Stimulated activated CD4-positive, alpha-beta T cell treated with anti-CD3 and anti-CD28 coated beads, Interleukin-15, amount 100 ng/mL, for 1 hour (primary cell): ENCODE measurements around the gene CACNB2.
"Not testable (repeated sequence)": the region's sequence is repeated elsewhere in the genome, so short reads cannot be mapped to it uniquely, and the experiment has no call there.

Experiments
- DNase-seq, 2 donors: peaks; one replicate each; pipeline ENCODE4 v3.0.0-alpha.2; 2020; ENCODE audit warnings: low read depth in 1 of 2, low spot score in 1 of 2

Gene CACNB2

DNA sequence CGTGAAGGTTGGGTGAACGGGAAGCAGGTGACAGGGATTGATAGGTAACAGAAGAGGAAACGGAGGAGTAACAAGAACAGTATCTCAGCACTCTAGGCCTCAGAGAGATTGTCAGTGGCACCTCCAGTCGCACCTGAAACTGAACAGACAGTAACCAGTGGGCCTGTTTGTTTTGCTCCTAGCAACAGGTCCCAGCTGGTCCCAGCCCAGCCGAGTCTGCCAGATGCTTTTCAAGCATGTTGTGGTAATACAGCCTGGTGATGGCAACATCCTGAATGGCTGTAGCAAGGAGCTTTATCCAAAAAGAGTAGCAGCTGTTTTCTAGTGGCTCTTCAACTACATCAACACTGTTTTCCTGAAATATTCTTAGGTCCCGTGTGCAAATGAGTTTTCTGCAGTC, 4.7 kb downstream of the CACNB2 start:
- DNase-seq: no peak

DNA sequence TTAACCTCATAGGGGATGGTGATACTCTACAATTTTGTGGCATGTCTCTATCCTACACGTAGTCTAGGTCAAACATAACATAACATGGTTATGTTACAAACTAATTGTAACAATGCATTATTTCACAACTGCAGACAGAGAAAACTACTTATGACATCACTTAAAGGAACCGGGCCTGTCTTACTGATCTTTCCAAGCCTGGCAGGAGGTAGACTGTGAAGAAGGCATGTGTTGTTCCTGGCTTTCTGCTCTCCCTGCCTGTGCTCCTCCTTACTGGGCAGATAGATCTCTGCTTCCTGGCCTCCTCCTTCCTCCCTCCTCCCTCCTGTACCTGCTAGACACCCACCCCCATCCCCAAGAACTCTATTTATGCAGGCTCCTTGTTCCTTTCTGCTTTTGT, 5.4 kb downstream of the CACNB2 start:
- DNase-seq: no peak

DNA sequence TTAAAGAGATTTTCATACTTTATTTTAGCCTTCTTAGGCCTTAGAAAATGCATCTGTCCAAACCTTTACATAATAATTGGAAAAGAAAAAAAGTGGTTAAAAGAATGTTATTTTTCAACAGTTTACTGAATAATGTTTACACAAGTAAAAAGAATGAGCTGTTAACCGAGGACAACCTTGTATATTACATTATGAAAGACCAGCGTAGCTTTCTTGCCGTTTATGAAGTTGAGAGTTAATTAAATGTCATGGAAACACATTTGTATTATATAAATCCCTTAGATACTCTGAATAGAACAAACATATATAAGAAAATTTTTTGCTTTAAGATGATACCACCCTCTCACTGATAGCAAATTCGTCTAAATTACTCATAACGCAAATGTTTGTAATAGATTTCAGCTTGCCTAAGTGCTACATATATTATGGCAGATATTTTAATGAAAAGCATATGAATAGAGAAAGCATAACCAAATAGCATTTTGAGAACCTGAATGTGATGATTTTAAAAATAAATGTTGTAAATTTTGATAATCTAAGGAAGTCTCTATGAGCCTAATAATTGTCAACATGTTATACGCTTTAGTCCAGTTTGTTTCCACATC, 9.1 kb downstream of the CACNB2 start:
- no peak for DNase-seq

DNA sequence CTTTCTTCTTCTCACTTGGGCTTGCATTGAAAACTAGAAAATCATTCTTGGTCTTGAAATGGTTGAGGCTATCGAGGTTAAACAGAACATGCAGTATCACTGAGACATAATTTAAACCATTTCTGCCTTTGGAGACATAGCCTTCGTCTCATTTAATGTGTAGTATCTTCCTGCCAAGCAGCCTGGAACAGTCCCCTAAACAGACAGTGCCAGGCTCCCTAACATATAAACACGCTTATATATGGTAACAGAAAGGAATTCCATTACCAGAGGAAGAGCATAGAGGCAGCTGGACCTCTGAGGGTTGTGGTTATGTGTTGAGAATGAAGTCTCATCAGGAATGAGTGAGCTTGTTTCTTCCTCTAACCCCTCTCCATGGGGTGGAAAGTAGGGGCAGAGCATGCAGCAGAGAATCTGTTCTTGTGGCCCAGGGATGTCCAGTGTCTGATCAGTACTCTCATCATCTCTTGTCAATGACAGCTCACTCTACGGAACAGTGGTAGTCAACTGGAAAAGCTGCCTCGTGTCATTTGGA, 11.2 kb downstream of the CACNB2 start:
- no peak for DNase-seq

DNA sequence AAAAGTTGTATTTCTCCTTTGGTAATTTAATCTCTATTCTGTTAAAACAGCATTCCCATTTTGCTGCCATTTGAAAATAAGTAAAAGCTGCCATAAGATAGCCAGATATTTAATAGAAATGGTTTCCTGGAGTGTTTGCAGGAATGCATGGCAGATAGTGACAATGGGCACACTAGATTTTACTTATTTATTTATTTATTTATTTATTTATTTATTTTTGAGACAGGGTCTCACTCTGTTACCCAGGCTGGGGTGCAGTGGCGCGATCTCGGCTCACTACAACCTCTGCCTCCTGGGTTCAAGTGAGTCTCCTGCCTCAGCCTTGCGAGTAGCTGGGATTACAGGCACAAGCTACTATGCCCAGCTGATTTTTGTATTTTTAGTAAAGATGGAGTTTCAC, 13.2 kb downstream of the CACNB2 start:
- DNase-seq: not testable (repeated sequence)

DNA sequence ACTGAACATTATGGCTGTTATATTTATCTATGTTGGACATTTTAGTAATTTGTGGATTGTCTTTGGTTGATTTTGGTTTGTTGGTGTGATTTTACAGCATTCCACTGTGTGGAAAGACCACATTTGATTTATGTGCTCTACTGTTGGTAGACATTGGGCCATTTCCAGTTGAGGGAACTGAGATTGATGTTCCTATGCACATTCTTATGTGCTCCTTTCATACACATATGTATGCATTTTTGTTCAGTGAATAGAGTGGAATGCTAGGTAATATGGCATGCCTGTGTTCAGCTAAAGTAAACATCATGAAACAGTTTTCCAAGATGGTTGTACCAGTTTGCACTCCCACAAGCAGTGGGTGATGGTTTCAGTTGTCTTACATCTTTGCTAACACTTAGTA, 15.1 kb downstream of the CACNB2 start:
- DNase-seq: no peak

DNA sequence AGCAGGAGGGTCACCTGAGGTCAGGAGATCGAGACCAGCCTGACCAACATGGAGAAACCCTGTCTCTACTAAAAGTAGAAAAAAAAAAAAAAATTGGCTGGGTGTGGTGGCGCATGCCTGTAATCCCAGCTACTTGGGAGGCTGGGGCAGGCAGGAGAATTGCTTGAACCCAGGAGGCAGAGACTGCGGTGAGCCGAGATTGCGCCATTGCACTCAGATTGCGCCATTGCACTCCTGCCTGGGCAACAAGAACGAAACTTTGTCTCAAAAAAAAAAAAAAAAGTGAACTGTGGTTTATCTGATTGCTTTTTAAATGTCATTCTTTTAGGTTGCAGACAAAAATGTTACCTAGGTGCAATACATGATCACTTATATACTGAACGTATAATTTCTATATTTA, 16.6 kb downstream of the CACNB2 start:
- not testable (repeated sequence) for DNase-seq

DNA sequence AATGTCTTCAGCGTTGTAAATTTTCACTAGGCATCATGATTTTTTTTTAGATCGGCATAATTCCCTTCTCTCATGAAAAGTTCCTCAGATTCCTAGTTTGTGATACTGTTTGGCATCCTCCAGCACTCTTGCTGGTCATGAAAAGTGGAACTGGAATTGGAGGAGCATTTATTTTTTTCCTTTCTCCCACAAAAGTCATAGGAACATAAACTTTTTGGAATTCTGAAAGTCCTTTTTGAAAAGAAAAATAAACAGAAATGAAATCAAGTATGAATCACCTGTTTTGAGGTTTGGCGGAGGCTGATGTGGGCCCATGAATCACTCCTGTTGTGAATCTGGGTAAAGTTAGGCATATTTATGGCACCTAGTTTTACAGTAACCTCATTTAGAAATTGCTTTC, 17.7 kb downstream of the CACNB2 start:
- DNase-seq: no peak

DNA sequence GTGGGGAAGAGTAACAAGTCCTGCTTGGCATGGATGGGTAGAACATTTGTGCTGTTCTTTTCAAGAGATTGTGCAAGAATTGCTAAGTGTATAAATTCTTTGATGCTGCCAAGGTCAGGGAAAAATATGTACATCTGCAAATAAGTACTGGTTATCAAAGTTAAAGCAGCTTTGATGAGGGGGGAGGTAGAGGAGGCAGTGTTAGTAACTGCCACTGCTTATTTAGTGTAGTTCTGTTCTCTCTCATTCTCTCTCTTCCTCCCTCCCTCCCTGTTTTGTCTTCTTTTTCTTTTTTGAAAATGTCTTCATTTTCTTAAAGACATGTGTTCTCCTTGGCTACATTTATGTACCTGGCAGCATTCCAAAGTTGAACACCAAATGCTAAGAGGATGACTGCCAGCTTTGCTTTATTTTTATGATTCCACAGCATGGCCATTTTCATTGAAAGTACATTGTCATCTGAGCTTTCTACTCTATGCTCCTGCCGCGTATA, 18.6 kb downstream of the CACNB2 start:
- no peak for DNase-seq

DNA sequence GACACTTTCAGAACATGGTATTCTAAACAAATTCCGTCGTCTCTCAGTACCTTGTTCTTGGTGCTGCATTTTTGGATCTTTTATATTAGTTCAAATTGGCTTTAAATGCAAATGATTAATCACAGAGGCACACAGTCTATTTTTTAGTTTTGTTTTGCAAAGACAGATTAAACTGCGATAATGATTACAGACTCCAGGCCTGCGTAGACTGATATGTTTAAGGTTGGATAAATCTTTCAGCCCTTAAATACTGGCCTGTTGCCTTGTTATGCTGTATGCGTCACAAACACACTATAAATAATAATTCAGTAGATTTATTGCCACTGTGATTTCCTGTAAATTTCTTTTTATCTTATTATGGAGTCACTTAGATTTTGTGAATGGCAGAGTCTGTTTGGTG, 19.3 kb downstream of the CACNB2 start:
- DNase-seq: no peak

DNA sequence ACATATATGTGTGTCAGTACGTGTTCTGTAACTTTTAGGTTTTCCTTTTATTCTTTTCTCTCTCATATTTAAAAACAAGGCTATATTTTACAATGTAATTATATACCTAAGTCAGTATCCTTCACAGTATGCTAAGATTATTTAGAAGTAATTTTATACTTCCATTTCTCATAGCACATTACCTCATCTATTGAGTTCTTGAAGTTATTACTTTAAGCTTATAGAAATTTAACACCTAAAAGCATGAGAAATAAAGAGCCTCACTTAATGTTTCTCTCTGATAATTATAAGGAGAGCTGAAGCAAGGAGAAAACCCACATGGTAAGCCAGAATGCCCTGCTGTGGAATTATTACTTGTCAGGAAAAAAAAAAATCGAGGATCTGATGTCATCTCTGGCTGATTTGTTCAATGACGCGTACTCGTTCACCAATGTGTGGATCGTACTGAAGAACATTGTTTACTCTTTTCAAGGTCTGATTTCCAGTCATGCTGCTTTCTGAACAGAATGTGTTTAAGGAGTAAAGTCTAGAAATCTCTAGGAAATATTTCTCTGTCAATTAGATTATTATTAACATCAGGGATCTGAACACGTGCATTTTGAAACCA, 21.9 kb downstream of the CACNB2 start:
- DNase-seq: no peak

DNA sequence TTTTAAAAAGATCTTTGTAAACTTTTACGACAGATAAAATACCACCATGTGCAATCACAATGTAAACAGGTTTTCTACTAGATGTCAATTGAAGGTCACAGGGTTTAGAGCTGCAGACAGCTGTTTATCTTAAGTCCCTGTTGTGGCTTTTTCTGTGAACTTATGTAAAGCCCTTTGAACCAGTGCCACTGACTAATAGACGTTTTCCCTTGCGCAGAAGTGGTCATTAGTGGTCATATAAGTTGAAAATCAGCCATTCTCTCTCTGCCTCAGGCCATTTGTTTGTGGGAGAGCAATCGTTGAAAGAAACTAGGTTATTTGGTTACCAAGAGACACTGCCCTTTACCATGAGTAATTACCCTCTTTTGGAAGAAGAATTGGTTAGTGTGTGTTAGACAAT, 23.9 kb downstream of the CACNB2 start:
- no peak for DNase-seq

DNA sequence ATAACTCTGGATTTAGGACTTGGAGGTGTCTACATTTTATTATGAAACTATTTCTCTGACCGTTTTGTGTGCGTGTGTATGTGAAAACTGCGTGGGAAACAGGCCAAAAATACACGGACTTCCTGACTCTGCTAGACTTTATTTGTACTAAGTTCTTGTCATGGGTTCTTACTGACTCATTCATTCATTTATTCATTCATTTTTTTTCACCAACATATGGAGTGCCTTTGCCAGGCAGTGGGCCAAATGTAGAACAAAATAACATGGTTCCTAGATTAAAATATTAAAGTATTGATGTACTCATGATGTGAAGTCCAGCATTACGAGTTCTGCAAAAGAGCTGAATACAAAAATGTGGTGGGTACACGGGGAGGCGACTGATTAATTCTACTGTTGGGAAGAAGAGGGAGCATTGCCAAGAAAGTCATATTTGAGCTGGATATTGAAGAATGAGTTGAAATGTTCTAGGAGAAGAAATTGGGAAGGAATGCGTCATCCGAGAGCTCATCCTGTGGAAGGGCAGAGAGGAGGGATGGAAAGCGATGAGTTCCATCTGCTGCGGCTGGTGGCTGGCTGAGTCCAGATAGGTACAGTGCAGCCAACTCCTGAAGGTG, 24.6 kb downstream of the CACNB2 start:
- no peak for DNase-seq

DNA sequence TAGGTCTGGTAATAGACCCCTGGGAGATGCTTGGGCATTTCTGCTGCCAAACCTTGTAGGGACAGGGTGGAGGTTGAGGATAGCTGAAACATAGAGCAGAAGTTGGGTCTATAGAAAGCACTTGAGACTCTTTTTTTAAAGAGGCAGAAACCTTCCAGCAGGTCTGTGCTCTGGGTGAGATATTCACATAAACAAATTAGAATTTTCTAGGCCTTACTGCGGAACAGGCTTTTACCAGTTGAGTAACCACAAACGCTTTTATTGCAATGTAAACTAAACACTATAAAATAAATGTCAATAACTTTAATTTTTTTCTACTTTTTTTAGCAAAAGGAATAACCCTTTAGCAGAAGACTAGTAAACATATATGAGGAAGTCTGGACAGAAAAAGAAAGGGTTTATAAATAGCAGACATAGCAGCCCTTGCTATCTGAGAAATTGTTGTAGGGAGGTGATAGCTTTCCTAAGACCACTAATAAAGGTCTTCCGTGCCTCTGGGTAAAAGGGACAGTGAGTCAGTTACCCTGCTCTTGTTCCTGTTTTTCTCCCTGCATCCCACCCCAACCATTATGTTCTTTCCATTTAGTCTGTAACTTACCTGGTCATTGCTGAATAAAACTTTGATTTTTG, 38.7 kb downstream of the CACNB2 start:
- DNase-seq: no peak

DNA sequence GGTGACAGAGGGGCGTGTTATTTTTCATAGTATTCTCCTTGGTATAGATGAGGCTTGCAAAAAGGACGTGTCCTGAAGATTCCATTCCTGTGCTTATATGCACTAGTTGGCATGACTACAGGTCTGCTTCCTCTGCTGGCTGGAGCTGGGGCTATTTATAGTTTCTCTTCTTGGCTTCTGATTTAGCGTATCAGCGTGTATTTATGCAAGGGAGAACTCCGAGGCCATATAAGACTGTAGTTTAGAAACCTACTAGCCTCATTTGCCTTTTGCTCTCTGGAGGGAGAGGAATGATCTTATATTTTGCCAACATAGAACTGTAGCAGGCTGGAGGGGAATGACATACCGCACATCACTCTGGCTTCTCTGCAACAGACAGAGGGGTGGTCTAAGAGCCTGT, 39.7 kb downstream of the CACNB2 start:
- DNase-seq: no peak

DNA sequence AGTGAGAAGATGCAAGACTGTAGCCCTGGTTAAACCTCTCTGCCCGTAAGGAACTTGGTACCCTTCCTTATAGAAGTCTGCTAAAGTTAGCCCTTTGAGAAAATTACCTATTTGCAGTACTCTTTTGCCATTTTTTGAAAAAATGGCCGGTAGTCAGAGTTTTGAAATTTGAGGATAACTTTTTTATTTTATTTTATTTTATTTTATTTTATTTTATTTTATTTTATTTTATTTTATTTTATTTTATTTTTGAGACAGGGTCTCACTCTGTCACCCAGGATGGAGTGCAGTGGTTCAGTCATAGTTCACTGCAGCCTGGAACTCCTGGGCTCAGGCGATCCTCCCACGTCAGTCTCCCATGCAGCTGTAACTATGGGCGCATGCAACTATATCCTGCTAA, 41.2 kb downstream of the CACNB2 start:
- DNase-seq: not testable (repeated sequence)

DNA sequence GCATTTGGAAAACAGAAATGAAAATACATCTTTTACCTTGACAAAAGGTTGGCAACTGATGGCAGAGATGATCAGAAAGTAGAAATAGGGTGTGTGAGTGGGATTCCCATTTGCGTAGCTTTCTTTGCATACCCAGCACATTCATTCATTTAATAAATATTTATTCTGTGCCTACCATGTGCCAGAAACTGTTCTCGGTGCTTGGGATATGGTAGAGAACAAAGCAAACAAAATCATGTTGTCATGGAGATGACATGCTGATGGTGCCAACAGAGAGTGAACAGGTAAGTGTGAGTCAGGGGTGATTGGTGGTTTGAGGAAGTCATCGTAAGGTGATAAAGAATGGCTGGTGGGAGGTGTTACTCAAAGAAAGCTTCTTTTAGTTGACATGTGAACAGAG, 45.4 kb downstream of the CACNB2 start:
- no peak for DNase-seq

DNA sequence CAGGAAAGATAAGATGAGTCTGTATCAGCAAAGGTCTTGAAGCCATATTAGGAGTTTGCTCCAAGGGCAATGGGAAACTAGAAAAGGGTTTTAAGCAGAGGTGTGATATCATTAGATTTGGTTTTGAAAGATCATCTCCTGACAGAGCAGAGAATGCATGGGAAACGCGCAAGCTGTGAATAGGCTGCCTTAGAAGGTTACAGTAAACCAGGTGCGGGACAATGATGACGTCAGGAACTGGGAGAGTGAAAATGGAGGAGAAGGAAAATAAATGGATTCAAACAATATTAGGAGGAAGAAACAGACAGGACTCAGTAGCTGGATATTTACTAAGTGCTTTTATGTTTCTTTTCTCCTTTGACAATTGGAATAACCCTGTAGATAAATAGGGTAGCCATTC, 50.6 kb downstream of the CACNB2 start:
- no peak for DNase-seq

DNA sequence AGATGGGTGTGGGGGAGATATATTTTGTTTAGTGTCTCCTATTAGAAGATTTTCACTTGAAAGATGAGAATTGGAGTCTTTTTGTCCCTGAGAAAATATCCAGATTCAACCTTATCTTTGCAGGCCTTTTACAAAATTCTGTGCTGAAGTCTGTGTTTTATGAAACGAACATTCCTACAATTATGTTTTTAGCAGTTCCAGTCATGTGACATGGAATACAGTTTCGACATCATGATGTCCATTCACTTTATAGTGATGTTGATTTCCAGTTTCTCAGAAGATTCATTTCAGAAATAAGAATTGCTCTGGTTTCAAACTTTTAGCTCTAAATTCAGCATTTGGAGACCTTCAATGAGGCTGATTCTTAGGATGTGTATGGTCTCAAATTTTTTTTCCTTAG, 54.4 kb downstream of the CACNB2 start:
- DNase-seq: no peak

DNA sequence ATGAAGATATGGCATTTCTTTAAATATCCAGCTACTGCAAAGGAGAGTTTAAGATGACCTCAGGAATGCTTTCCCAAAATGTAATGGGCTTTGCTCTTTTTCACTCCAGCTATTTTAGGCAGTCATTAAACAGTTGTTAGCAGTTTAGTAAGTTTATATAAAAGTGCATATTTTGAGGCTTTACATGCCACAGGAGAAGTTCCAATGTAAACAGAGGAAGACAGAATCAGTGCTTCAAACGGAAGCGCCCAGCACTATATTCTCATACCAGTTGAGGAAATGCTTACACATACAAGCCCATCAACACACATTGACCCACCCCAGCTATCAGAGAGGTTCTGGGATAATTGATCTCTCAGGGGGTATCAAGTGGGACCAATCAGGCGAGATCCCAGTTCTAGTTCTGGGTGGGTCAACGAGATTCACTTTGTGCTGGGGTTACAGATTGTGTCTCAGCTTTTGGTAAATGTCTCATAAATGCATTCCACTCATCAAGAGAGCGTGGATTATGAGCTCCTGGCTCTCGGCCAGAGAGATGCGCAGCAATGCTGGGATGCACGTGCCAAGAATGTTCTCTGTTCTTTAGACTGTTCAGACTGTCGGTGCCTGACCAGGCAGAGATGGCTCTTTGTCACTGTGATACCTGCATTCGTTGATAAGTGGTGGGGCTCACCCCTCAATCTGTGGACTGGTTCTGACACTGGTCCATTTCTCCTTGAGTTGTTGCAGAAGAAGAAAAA, 55.0 kb downstream of the CACNB2 start:
- DNase-seq: no peak

DNA sequence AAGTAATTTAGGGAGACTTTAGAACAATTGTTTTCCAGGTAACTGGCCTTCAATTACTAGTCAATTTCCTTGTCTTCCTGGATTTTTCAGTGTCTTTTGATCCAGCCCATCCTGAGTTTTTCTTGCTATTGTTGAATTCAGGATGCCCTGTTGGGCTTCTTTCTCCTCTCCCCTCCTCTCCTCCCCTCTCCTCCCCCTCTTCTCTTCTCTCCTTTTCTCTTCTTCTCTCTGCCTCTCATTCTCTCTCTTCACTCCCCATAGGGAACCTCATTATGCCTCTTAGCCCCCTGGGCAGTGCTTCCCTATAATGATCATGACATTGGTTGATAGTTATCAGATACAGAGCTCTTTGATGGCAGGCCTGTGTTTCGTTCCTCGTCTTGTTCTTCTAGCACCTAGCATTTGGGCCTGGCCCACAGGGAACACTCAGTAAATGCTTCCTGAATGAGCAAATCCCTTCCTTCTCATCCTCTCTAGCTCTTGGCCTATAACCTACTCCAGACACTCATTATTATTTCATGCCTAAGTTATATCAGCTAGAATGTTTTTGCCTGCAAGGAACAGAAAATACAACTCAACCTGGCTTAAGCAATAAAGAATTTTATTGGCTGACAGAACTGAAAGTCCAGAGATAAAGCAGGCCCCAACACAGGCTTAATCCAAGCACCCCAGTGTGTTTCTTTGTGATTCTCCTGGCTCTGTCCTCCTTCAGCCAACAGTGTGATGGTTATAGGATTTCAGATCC, 56.8 kb downstream of the CACNB2 start:
- DNase-seq: no peak
